Measurements from ENCODE around the gene KNDC1.

DNA sequence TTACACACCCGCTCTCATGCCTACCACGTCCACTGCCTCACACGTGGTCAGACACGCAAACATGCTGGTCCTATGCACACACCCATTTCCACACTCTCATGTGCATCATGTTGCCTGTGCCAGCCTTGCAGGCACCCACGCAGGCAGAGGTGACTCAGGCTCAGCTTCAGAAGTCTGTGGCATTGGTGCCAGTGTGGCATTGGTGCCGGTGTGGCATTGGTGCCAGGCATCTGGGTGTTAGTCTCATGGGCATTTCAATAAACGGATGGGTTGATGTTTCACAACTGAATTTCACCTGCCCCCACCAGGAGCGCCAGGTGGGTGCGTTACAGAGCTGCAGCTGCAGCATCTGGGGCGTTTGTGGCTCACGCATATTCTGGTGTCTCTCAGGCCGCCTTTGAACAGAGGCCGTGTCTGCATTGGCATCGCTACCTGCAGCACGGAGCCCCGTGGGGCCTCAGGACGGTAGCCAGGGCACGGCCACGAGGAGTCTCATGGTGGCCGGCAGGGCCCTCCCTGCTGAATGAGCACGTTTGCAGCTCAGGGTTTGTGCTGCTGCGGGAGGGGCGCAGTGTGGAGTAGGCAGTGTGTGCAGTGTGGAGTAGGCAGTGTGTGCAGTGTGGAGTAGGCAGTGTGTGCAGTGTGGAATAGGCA, 24.7 kb downstream of the KNDC1 start:
- no peak for TF ChIP-seq POLR2A (IDR thresholded peaks at IDR 0.05; ENCODE audit: extremely low read depth, insufficient read length)
- TF ChIP-seq, protein P1, sequence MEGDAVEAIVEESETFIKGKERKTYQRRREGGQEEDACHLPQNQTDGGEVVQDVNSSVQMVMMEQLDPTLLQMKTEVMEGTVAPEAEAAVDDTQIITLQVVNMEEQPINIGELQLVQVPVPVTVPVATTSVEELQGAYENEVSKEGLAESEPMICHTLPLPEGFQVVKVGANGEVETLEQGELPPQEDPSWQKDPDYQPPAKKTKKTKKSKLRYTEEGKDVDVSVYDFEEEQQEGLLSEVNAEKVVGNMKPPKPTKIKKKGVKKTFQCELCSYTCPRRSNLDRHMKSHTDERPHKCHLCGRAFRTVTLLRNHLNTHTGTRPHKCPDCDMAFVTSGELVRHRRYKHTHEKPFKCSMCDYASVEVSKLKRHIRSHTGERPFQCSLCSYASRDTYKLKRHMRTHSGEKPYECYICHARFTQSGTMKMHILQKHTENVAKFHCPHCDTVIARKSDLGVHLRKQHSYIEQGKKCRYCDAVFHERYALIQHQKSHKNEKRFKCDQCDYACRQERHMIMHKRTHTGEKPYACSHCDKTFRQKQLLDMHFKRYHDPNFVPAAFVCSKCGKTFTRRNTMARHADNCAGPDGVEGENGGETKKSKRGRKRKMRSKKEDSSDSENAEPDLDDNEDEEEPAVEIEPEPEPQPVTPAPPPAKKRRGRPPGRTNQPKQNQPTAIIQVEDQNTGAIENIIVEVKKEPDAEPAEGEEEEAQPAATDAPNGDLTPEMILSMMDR (IDR thresholded peaks at IDR 0.05; ENCODE audit: low read depth, low read length), result no peak
- TF ChIP-seq, protein P2, sequence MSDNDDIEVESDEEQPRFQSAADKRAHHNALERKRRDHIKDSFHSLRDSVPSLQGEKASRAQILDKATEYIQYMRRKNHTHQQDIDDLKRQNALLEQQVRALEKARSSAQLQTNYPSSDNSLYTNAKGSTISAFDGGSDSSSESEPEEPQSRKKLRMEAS (IDR thresholded peaks at IDR 0.05; ENCODE audit: low read depth, low read length), result no peak
- no peak for TF ChIP-seq MYC (IDR thresholded peaks at IDR 0.05; ENCODE audit: low read depth, low read length)

Data from NB4 (cell line).